Measurements from ENCODE around the gene RXRG.

Gene RXRG

GRCh38 chr1:165444897-165445370, at the start of gene RXRG:
Gene RXRG, minus strand, starts transcription at chr1:165445126. Its CDS starts 233 bp downstream, at chr1:165444893.
- Histone ChIP-seq H3K9me3 (ENCODE audit: insufficient read depth, low read length) (no peaks in the 10 kb centered on the region), H3K27me3 (ENCODE audit: low read depth, low read length) (peaks cover 67% of the 10 kb centered on the region), H3K4me1 (ENCODE audit: low read length) (no peaks in the 10 kb centered on the region), H3K4me2 (ENCODE audit: low read length) (no peak within 1 kb of the TSS), H3K9ac (ENCODE audit: low read length) (no peak within 1 kb of the TSS), H3K79me2 (ENCODE audit: low read length) (no peaks in the 10 kb centered on the region), H2AFZ (ENCODE audit: low read depth, low read length) (no peak within 1 kb of the TSS), H3K36me3 (replicated peaks; ENCODE audit: low read depth, low read length) (no peaks in the 10 kb centered on the region), H4K20me1 (ENCODE audit: insufficient read depth, low read length) (no peaks in the 10 kb centered on the region), H3K27ac (ENCODE audit: low read length) (no peak within 1 kb of the TSS), H3K4me3 (ENCODE audit: low read length) (no peak within 1 kb of the TSS)
- TF ChIP-seq, protein P1, sequence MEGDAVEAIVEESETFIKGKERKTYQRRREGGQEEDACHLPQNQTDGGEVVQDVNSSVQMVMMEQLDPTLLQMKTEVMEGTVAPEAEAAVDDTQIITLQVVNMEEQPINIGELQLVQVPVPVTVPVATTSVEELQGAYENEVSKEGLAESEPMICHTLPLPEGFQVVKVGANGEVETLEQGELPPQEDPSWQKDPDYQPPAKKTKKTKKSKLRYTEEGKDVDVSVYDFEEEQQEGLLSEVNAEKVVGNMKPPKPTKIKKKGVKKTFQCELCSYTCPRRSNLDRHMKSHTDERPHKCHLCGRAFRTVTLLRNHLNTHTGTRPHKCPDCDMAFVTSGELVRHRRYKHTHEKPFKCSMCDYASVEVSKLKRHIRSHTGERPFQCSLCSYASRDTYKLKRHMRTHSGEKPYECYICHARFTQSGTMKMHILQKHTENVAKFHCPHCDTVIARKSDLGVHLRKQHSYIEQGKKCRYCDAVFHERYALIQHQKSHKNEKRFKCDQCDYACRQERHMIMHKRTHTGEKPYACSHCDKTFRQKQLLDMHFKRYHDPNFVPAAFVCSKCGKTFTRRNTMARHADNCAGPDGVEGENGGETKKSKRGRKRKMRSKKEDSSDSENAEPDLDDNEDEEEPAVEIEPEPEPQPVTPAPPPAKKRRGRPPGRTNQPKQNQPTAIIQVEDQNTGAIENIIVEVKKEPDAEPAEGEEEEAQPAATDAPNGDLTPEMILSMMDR (IDR thresholded peaks at IDR 0.05; ENCODE audit: low read depth, low read length): no peak

DNA sequence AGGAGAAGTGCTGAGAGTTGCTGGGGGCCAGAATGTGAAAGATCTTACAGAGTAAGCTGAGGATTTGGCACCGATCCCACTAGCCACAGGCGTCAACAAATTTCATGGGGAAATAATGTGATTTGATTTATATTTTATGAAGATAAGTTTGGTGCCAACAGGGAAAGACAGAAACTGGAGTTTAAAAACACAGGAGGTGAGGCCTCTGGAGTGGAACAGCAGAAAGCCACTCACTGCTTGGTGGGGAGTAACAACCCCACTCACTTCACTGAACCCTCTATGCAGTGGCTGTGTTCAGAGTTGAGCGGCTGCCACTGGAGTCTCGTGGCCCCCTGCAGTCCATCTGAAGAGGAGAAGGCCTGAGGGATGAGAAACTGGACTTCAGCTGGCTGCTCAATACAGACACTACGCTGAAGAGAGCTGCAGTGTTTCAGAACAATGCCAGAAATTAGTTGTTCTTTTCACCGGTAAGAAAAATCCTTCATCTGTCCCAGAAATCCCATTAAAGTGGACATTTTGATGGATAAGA, 48.0 kb upstream of the RXRG start:
- Histone ChIP-seq H3K36me3 (replicated peaks; ENCODE audit: low read depth, low read length) (no peaks in the 10 kb centered on the region), H2AFZ (ENCODE audit: low read depth, low read length) (no peak overlapping the region), H3K4me3 (ENCODE audit: low read length) (no peak overlapping the region), H3K79me2 (ENCODE audit: low read length) (no peaks in the 10 kb centered on the region), H3K27ac (ENCODE audit: low read length) (no peak overlapping the region), H4K20me1 (ENCODE audit: insufficient read depth, low read length) (no peaks in the 10 kb centered on the region), H3K4me2 (ENCODE audit: low read length) (no peak overlapping the region), H3K27me3 (ENCODE audit: low read depth, low read length) (peaks cover 74% of the 10 kb centered on the region), H3K9me3 (ENCODE audit: insufficient read depth, low read length) (no peaks in the 10 kb centered on the region), H3K4me1 (ENCODE audit: low read length) (no peaks in the 10 kb centered on the region), H3K9ac (ENCODE audit: low read length) (no peak overlapping the region)
- TF ChIP-seq, protein P1 (IDR thresholded peaks at IDR 0.05; ENCODE audit: low read depth, low read length): no peak

DNA sequence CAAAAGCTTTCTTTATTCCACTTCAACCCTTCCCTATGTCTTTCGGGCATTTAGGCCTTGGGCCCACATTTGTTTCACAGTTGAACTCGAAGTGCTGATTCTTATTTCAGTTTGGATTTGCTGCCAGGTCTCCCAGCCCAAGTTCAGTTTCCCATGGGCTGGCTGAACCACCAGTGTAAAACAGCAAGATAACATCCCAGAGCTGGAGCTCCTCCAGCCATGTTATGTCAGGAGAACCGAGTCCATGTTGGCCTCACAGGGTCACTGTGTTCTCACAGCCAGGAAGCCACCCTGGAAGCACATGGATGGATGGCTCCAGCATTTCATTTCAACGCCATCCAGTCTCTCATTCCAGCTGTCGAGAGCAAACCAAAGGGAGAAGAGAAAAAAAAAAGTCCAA, 45.2 kb upstream of the RXRG start:
- Histone ChIP-seq H3K27ac (ENCODE audit: low read length) (no peak overlapping the region), H3K36me3 (replicated peaks; ENCODE audit: low read depth, low read length) (no peaks in the 10 kb centered on the region), H3K4me3 (ENCODE audit: low read length) (no peak overlapping the region), H2AFZ (ENCODE audit: low read depth, low read length) (no peak overlapping the region), H3K9ac (ENCODE audit: low read length) (no peak overlapping the region), H3K4me2 (ENCODE audit: low read length) (no peak overlapping the region), H3K79me2 (ENCODE audit: low read length) (no peaks in the 10 kb centered on the region), H3K27me3 (ENCODE audit: low read depth, low read length) (peaks cover 74% of the 10 kb centered on the region), H3K9me3 (ENCODE audit: insufficient read depth, low read length) (no peaks in the 10 kb centered on the region), H3K4me1 (ENCODE audit: low read length) (no peaks in the 10 kb centered on the region), H4K20me1 (ENCODE audit: insufficient read depth, low read length) (no peaks in the 10 kb centered on the region)
- TF ChIP-seq, protein P1 (IDR thresholded peaks at IDR 0.05; ENCODE audit: low read depth, low read length): no peak
- no peak for TF ChIP-seq EZH2phosphoT487 (IDR thresholded peaks at IDR 0.05; ENCODE audit: low read depth)

DNA sequence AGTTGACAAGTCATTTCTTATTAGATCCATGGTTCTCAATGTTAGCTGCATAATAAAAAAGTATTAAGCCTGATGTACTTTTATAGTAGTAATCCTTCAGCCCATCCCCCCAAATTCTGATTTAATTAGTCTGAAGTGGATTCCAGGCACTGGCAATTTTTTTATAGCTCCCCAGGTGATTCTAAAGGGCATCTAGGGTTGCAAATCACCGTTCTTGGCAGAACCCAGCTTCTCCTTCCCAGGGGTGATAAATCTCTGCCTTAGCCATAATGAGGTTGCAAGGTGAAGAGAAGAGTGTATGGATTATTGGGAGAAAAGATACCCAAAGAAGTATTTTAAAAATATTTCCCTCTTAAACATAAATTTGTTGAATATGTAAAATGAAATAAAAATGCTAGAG, 43.0 kb upstream of the RXRG start:
- Histone ChIP-seq H3K9me3 (ENCODE audit: insufficient read depth, low read length) (no peaks in the 10 kb centered on the region), H3K9ac (ENCODE audit: low read length) (no peak overlapping the region), H3K27ac (ENCODE audit: low read length) (no peak overlapping the region), H3K36me3 (replicated peaks; ENCODE audit: low read depth, low read length) (no peaks in the 10 kb centered on the region), H3K27me3 (ENCODE audit: low read depth, low read length) (peaks cover 68% of the 10 kb centered on the region), H3K79me2 (ENCODE audit: low read length) (no peaks in the 10 kb centered on the region), H2AFZ (ENCODE audit: low read depth, low read length) (no peak overlapping the region), H3K4me2 (ENCODE audit: low read length) (no peak overlapping the region), H4K20me1 (ENCODE audit: insufficient read depth, low read length) (no peaks in the 10 kb centered on the region), H3K4me3 (ENCODE audit: low read length) (no peak overlapping the region), H3K4me1 (ENCODE audit: low read length) (no peaks in the 10 kb centered on the region)
- no peak for TF ChIP-seq EZH2phosphoT487 (IDR thresholded peaks at IDR 0.05; ENCODE audit: low read depth)
- TF ChIP-seq, protein P1 (IDR thresholded peaks at IDR 0.05; ENCODE audit: low read depth, low read length): no peak
